K562 (cell line): ENCODE results near the gene NGDN. TPM values are rescaled to one million over a fixed set of nuclear protein-coding genes. Genes with fewer than 3 reads are reported as not detected.

Experiments
- ATAC-seq: fragments of 200-7000 bp; cut with Tn5 transposase; 3 replicates; pipeline ENCODE4 v1.9.1; 2020; ENCODE audit warnings: moderate library complexity
- BruUV-seq: library from RNA; stranded (reverse); fragments of 400-500 nt; replicated peaks from 2 replicates; lab custom pipeline; 2021; lab: Mats Ljungman, UMichigan
- CTCF ChIA-PET: fragments of 300-600 bp; formaldehyde crosslinking; extraction: SDS; loops from one replicate; lab custom pipeline; 2021; ENCODE audit warnings: low intra/inter-chr PET ratio; lab: Yijun Ruan, JAX
- POLR2A ChIA-PET: fragments of 300-600, 350-650 bp; sonication (Branson Sonifier 250); formaldehyde crosslinking; extraction: SDS; loops from one replicate; lab custom pipeline; 2021; ENCODE audit warnings: antibody characterized with exemption, inconsistent platforms; lab: Yijun Ruan, JAX
- DNase-seq, 4 experiments: peaks; one replicate each; pipeline versions ENCODE4 v3.0.0 to v3.0.0-alpha.2; 2011 to 2018; ENCODE audit warnings: low spot score in 3 of 4, mixed read lengths in 3 of 4; ENCODE audit errors: extremely low read depth in 1 of 4
- FAIRE-seq: peaks from 2 replicates; lab custom pipeline; 2011; peaks lifted over from hg19 to GRCh38; lab: Jason Lieb, UNC
- H2AFZ ChIP-seq: 2 replicates; pipeline ENCODE4 v1.6.0; 2011; ENCODE audit warnings: low read depth, low read length, control low read depth, inconsistent platforms
- H3K27ac ChIP-seq: fragments of 200-600 bp; 3 replicates; pipeline ENCODE4 v1.8.0; 2011; ENCODE audit warnings: low read depth, mild to moderate bottlenecking, control low read depth, inconsistent platforms, low read length, moderate library complexity, mixed read lengths; ENCODE audit errors: extremely low read depth
- H3K27me3 ChIP-seq, 2 experiments: fragments of 300-600 bp in 1 of 2; 2 replicates in 1 of 2; 3 replicates in 1 of 2; pipeline versions ENCODE4 v1.6.0 to v1.8.0; 2011; ENCODE audit warnings: inconsistent platforms in 2 of 2, low read length in 2 of 2, mild to moderate bottlenecking in 1 of 2, mixed read lengths in 1 of 2, moderate library complexity in 1 of 2; ENCODE audit not compliant: control insufficient read depth in 2 of 2, insufficient read depth in 2 of 2
- H3K36me3 ChIP-seq: fragments of 300-600 bp; 3 replicates; pipeline ENCODE4 v1.8.0; 2011; ENCODE audit warnings: mild to moderate bottlenecking, low read length, inconsistent platforms; ENCODE audit not compliant: control insufficient read depth, insufficient read depth
- H3K4me1 ChIP-seq, 2 experiments: fragments of 200-600 bp in 1 of 2; replicated peaks in 1 of 2; 2 replicates in 1 of 2; 3 replicates in 1 of 2; pipeline versions ENCODE4 v1.5.1 to v1.8.0; 2011; ENCODE audit warnings: inconsistent platforms in 2 of 2, low read length in 2 of 2, mild to moderate bottlenecking in 1 of 2, mixed read lengths in 1 of 2, moderate library complexity in 1 of 2; ENCODE audit not compliant: control insufficient read depth in 2 of 2, insufficient read depth in 2 of 2
- H3K4me2 ChIP-seq: 2 replicates; pipeline ENCODE4 v1.6.1; 2011; ENCODE audit warnings: low read length, control low read depth, inconsistent platforms, mixed read lengths; ENCODE audit not compliant: insufficient read depth
- H3K4me3 ChIP-seq: fragments of 200-600 bp; sonication (generic), shearing (Covaris generic); 2 replicates; pipeline ENCODE4 v1.5.1; 2016; ENCODE audit warnings: control low read depth, inconsistent platforms
- H3K79me2 ChIP-seq: fragments of 200-600 bp; 3 replicates; pipeline ENCODE4 v1.8.0; 2011; ENCODE audit warnings: low read length, inconsistent platforms; ENCODE audit not compliant: control insufficient read depth, insufficient read depth
- H3K9ac ChIP-seq, 2 experiments: 2 replicates each; pipeline versions ENCODE4 v1.6.0 to v1.6.1; 2011; ENCODE audit warnings: low read depth in 2 of 2, low read length in 2 of 2, control low read depth in 1 of 2, inconsistent platforms in 1 of 2, mild to moderate bottlenecking in 1 of 2, mixed read lengths in 1 of 2; ENCODE audit not compliant: insufficient read depth in 1 of 2
- H3K9me1 ChIP-seq: one replicate; pipeline ENCODE4 v1.6.0; 2011; ENCODE audit warnings: inconsistent platforms, mild to moderate bottlenecking, low read length, moderate library complexity; ENCODE audit not compliant: control insufficient read depth, insufficient read depth
- H3K9me3 ChIP-seq: replicated peaks from 2 replicates; pipeline ENCODE4 v1.5.1; 2011; ENCODE audit warnings: low read depth, low read length, inconsistent platforms; ENCODE audit not compliant: control insufficient read depth, insufficient read depth
- H4K20me1 ChIP-seq: replicated peaks from 2 replicates; pipeline ENCODE4 v1.6.1; 2011; ENCODE audit warnings: low read length, inconsistent platforms, mixed read lengths; ENCODE audit not compliant: control insufficient read depth, insufficient read depth
- HSF4 ChIP-seq: fragments of 250-450 bp; sonication (Bioruptor Pico); IDR thresholded peaks from 2 replicates; pipeline ENCODE4 v2.1.2; 2022; ENCODE audit warnings: mild to moderate bottlenecking, moderate library complexity, borderline replicate concordance
- KDM1A ChIP-seq, 2 experiments: fragments of 450-650 bp; IDR thresholded peaks; 2 replicates each; pipeline ENCODE4 v1.6.1; 2016; ENCODE audit warnings: mild to moderate bottlenecking in 2 of 2
- L3MBTL2 ChIP-seq: fragments of 450-650 bp; IDR thresholded peaks from 2 replicates; pipeline ENCODE4 v1.6.1; 2016; ENCODE audit warnings: mild to moderate bottlenecking, moderate library complexity
- PRMT5 ChIP-seq: sonication (generic); formaldehyde crosslinking; IDR thresholded peaks from 2 replicates; pipeline ENCODE4 v1.5.0; 2020; ENCODE audit warnings: missing genetic modification reagents
- TARDBP ChIP-seq: fragments of 450-650 bp; IDR thresholded peaks from 2 replicates; pipeline ENCODE4 v1.6.1; 2016
- ZNF511 ChIP-seq: sonication (generic); formaldehyde crosslinking; IDR thresholded peaks from 2 replicates; pipeline ENCODE4 v1.8.0; 2022; ENCODE audit warnings: mild to moderate bottlenecking, missing genetic modification reagents
- ZNF699 ChIP-seq: fragments of 250-450 bp; sonication (Bioruptor Pico); IDR thresholded peaks from 2 replicates; pipeline ENCODE4 v1.8.0; 2021; ENCODE audit warnings: mild to moderate bottlenecking, moderate library complexity; ENCODE audit not compliant: insufficient replicate concordance
- WGBS: fragments of 100-300 bp; shearing (Covaris generic); methylation state at CpG from one replicate; pipeline ENCODE4 v1.1.6; 2016; ENCODE audit warnings: low coverage, mixed read lengths; ENCODE audit not compliant: insufficient coverage; ENCODE audit errors: missing lambda C conversion rate; 5-methylcytosine and 5-hydroxymethylcytosine counted together
- in situ Hi-C: fragments of 300-500 bp; cut with MboI; formaldehyde crosslinking; loops from 4 replicates; pipeline ENCODE4 v1.15.0; 2018; ENCODE audit warnings: inconsistent platforms, mixed read lengths
- intact Hi-C: fragments of 100-400 bp; cut with micrococcal nuclease; formaldehyde crosslinking; loops from 2 replicates; pipeline ENCODE4 v1.14.2; 2022
- polyA plus RNA-seq, 8 experiments: library from polyadenylated mRNA; depleted of rRNA in 4 of 8; stranded (reverse) in 5 of 8; unstranded in 3 of 8; fragments of >200 nt; fragmentation: Nextera tagmentation in 2 of 8; fragmentation: Illumina TruSeq in 1 of 8; extraction: Ambion mirVana in 2 of 8; extraction: Trizol in 1 of 8; gene quantifications; 2 replicates each; pipeline versions ENCODE4 v1.2.1 to v1.2.3, GENCODE V29; 2011 to 2014; ENCODE audit warnings: inconsistent platforms in 1 of 8, missing spikeins in 1 of 8
- total RNA-seq, 7 experiments: library from RNA; depleted of rRNA in 6 of 7; stranded (reverse); fragments of >200 nt in 6 of 7; fragmentation: Illumina TruSeq in 2 of 7; extraction: Trizol in 2 of 7; gene quantifications; 2 replicates each; pipeline versions ENCODE4 v1.2.1 to v1.2.3, GENCODE V29; 2011 to 2021; ENCODE audit warnings: low replicate concordance in 1 of 7
- TF ChIP-seq, protein P1 (sequence below): sonication (generic); formaldehyde crosslinking; IDR thresholded peaks from 2 replicates; pipeline ENCODE4 v1.8.0; 2023; ENCODE audit warnings: missing genetic modification reagents, mild to moderate bottlenecking, borderline replicate concordance

Gene NGDN
- total and polyA plus RNA-seq, 9 of the 15 experiments (the other 6 are each of a cell fraction or from before 2014, with no cell fraction given) = 42.9 to 195 (median 74.9) TPM

DNA sequence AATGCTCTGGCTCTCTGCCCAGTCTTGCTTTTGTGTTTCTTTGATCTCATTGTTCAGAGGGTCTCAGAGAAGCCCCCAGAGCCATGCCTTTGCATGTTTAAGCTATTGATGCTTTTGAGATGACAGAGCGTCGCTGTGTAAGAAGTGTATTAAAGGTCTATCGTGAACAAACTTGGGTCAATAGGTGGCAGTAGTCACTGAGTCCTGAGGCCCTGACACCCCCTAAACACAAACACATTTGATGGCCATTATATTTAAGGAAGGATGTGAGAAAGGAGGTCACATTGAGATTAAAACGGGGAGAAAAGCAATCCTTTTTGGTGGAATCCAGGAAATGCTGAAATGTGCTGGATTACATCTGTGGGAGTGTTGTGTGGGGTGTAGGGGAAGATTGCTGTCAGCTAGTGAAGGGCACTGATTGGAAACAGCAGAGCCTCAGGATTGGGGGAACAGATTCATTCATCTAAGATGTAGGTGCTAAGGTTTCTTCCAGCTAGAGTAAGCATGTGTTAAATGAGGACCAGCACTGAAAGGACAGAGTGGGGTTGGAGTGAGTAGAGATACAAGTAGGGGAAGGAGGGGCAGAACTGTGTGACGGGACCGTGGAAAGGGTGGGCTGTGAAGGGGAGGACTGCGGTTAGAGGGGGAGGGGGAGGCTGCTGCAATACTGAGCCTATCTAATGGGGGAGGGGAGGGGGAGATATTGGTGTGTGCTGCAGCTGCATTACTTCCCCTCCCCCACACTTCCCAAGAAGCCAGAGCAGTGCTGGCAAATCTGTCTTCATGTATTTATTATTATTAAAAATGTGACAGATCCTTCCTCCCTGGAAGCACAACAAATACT is 12.7 kb downstream of the NGDN start:
- WGBS = 59% methylated on average over 4 of the region's 7 CpGs
- H3K4me3 ChIP-seq = no peak overlapping the region
- POLR2A ChIA-PET = interaction anchor here (0.7 kb wide), 1 partner anchor 76 kb away, joined by 3 read pairs; no protein-coding TSS in a partner anchor
- in situ Hi-C loops (no loop called here), intact Hi-C loops (loop anchor here (5.0 kb wide), 1 partner anchor 50 kb away; no protein-coding TSS in a partner anchor)
- peak in 1 of 2 experiments; percentile 38; a peak in 1 of 4 replicates for TF ChIP-seq KDM1A (IDR thresholded peaks at IDR 0.05)
- no peak for TF ChIP-seq ZNF699 (CRISPR knock-in tag)
- ATAC-seq (no peak), DNase-seq (no peak), FAIRE-seq (no peak)
- H2AFZ ChIP-seq = no peak overlapping the region
- no peaks in the 10 kb centered on the region for H3K9me3 ChIP-seq
- no peaks in the 10 kb centered on the region for H3K79me2 ChIP-seq
- no peaks in the 10 kb centered on the region for H3K9me1 ChIP-seq
- no peak overlapping the region for H3K9ac ChIP-seq
- no peaks in the 10 kb centered on the region for H3K27me3 ChIP-seq
- BruUV-seq = no TSS peak
- no peak overlapping the region for H3K4me2 ChIP-seq
- H3K36me3 ChIP-seq = peaks cover 20% of the 10 kb centered on the region
- no peak overlapping the region for H3K27ac ChIP-seq
- CTCF ChIA-PET = interaction anchor here (1.1 to 1.3 kb wide), 2 partner anchors 57 to 81 kb away, joined by 3 to 4 read pairs; no protein-coding TSS in a partner anchor
- peaks cover 5% of the 10 kb centered on the region; the same call in 1 of the 2 replicates for H4K20me1 ChIP-seq
- no peaks in the 10 kb centered on the region for H3K4me1 ChIP-seq

DNA sequence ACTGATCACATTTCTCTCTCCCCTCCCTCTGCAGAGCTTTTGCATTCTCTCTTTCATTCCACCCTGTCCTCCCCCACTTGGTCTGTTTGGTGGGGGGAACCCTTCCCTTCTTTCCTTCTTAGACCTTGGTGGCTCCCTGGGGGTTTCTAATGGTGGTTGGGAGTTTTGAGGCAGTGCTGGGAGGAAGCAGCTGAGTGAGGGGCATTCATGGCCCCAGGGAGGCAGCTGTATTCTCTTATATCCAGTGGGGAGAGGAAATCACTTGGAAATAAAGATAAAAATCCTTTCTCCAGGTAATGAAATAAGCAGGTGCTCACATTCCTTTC is 13.3 kb downstream of the NGDN start:
- POLR2A ChIA-PET = no interaction called here
- peaks cover 14% of the 10 kb centered on the region; the same call in 1 of the 3 replicates for H3K36me3 ChIP-seq
- H2AFZ ChIP-seq = no peak overlapping the region
- intact Hi-C loops = loop anchor here (5.0 kb wide), 1 partner anchor 50 kb away; no protein-coding TSS in a partner anchor
- H3K9ac ChIP-seq = no peak overlapping the region
- CTCF ChIA-PET = no interaction called here
- ATAC-seq (no peak), DNase-seq (no peak), FAIRE-seq (no peak)
- no peak overlapping the region for H3K4me3 ChIP-seq
- no peaks in the 10 kb centered on the region for H3K9me1 ChIP-seq
- H3K4me1 ChIP-seq = no peaks in the 10 kb centered on the region
- in situ Hi-C loops = no loop called here
- no peaks in the 10 kb centered on the region for H3K79me2 ChIP-seq
- no peaks in the 10 kb centered on the region for H3K27me3 ChIP-seq
- H3K27ac ChIP-seq = no peak overlapping the region
- H3K9me3 ChIP-seq = no peaks in the 10 kb centered on the region
- no peak overlapping the region for H3K4me2 ChIP-seq
- BruUV-seq = no TSS peak
- H4K20me1 ChIP-seq = peaks cover 5% of the 10 kb centered on the region; the same call in 1 of the 2 replicates
- no peak for TF ChIP-seq L3MBTL2
- TF ChIP-seq, protein P1, sequence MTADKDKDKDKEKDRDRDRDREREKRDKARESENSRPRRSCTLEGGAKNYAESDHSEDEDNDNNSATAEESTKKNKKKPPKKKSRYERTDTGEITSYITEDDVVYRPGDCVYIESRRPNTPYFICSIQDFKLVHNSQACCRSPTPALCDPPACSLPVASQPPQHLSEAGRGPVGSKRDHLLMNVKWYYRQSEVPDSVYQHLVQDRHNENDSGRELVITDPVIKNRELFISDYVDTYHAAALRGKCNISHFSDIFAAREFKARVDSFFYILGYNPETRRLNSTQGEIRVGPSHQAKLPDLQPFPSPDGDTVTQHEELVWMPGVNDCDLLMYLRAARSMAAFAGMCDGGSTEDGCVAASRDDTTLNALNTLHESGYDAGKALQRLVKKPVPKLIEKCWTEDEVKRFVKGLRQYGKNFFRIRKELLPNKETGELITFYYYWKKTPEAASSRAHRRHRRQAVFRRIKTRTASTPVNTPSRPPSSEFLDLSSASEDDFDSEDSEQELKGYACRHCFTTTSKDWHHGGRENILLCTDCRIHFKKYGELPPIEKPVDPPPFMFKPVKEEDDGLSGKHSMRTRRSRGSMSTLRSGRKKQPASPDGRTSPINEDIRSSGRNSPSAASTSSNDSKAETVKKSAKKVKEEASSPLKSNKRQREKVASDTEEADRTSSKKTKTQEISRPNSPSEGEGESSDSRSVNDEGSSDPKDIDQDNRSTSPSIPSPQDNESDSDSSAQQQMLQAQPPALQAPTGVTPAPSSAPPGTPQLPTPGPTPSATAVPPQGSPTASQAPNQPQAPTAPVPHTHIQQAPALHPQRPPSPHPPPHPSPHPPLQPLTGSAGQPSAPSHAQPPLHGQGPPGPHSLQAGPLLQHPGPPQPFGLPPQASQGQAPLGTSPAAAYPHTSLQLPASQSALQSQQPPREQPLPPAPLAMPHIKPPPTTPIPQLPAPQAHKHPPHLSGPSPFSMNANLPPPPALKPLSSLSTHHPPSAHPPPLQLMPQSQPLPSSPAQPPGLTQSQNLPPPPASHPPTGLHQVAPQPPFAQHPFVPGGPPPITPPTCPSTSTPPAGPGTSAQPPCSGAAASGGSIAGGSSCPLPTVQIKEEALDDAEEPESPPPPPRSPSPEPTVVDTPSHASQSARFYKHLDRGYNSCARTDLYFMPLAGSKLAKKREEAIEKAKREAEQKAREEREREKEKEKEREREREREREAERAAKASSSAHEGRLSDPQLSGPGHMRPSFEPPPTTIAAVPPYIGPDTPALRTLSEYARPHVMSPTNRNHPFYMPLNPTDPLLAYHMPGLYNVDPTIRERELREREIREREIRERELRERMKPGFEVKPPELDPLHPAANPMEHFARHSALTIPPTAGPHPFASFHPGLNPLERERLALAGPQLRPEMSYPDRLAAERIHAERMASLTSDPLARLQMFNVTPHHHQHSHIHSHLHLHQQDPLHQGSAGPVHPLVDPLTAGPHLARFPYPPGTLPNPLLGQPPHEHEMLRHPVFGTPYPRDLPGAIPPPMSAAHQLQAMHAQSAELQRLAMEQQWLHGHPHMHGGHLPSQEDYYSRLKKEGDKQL (CRISPR knock-in tag) = no peak
- TF ChIP-seq HSF4 (CRISPR knock-in tag) = no peak
- TF ChIP-seq PRMT5 = no peak
- no peak for TF ChIP-seq TARDBP
- no peak for TF ChIP-seq ZNF511 (CRISPR knock-in tag)
